Muscle layer of colon (tissue), 2 donors: ENCODE data around the gene PLEKHA6.

ENCODE experiments used
- H3K27ac ChIP-seq: one replicate; pipeline ENCODE4 v1.7.0; 2013; ENCODE audit warnings: low read depth, mild to moderate bottlenecking, low read length, moderate library complexity
- H3K27me3 ChIP-seq, 2 donors: one replicate each; pipeline ENCODE4 v1.7.0; 2013; ENCODE audit warnings: low read length in 2 of 2, mild to moderate bottlenecking in 2 of 2; ENCODE audit not compliant: insufficient read depth in 2 of 2, control insufficient read depth in 1 of 2
- H3K36me3 ChIP-seq: one replicate; pipeline ENCODE4 v1.7.0; 2013; ENCODE audit warnings: mild to moderate bottlenecking, low read length; ENCODE audit not compliant: insufficient read depth
- H3K4me1 ChIP-seq: one replicate; pipeline ENCODE4 v1.7.0; 2013; ENCODE audit warnings: mild to moderate bottlenecking, low read length; ENCODE audit not compliant: insufficient read depth
- H3K4me3 ChIP-seq, 2 donors: one replicate each; pipeline ENCODE4 v1.7.0; 2013; ENCODE audit warnings: low read length in 2 of 2, low read depth in 1 of 2, mild to moderate bottlenecking in 1 of 2, moderate library complexity in 1 of 2
- H3K9ac ChIP-seq: one replicate; pipeline ENCODE4 v1.7.0; 2013; ENCODE audit warnings: low read length
- H3K9me3 ChIP-seq: one replicate; pipeline ENCODE4 v1.7.0; 2013; ENCODE audit warnings: mild to moderate bottlenecking, low read length
- donor health status: abdominal sarcoma.
- donor health status: Adenocarcinoma of cecum.

The PLEKHA6 gene

DNA sequence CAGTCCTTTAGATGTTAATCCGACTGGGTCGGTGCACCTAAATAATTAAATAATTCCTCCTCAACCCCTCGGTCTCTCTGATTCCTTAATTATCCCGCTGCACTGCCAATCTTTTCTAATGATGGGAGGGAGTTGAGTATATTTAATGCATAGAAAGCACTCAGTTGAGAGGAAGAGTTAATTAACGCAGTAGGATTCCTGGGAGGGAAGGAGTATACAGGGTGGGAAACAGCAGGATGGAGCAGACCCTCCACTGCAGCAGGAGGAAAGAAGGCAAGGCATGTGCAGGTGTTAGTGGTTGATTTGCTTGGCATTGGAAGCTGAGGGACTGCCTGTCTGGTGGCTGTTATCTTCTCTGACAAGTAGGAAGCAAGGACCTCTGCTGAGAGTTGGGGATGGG lies 183.7 kb downstream of the PLEKHA6 start:
- Histone ChIP-seq H3K4me3 (no peak overlapping the region), H3K27ac (no peak overlapping the region), H3K36me3 (no peaks in the 10 kb centered on the region), H3K9me3 (no peaks in the 10 kb centered on the region), H3K27me3 (no peaks in the 10 kb centered on the region), H3K4me1 (no peaks in the 10 kb centered on the region), H3K9ac (no peak overlapping the region)

DNA sequence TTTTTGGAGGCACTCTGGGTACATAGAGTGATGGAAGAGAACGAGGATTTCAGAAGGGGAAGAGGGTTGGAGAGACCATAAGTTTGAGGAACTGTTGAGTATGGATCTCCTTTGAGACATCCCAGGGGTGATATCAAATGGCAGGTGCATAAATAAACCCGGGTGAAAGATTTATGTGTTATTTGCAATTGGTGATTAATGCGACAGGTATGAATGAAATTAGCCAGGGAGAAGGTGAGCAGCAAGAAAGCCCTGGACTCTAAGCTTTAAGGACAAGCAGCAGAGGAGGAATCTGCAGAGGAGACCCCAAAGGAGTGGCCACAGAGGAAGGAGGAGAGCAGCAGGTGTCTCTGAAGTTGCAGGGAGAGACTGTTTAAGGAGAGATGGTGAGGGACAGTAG lies 184.8 kb downstream of the PLEKHA6 start:
- Histone ChIP-seq H3K9ac (no peak overlapping the region), H3K27ac (no peak overlapping the region), H3K4me1 (no peaks in the 10 kb centered on the region), H3K4me3 (no peak overlapping the region), H3K9me3 (peaks cover 7% of the 10 kb centered on the region), H3K27me3 (no peaks in the 10 kb centered on the region), H3K36me3 (no peaks in the 10 kb centered on the region)

DNA sequence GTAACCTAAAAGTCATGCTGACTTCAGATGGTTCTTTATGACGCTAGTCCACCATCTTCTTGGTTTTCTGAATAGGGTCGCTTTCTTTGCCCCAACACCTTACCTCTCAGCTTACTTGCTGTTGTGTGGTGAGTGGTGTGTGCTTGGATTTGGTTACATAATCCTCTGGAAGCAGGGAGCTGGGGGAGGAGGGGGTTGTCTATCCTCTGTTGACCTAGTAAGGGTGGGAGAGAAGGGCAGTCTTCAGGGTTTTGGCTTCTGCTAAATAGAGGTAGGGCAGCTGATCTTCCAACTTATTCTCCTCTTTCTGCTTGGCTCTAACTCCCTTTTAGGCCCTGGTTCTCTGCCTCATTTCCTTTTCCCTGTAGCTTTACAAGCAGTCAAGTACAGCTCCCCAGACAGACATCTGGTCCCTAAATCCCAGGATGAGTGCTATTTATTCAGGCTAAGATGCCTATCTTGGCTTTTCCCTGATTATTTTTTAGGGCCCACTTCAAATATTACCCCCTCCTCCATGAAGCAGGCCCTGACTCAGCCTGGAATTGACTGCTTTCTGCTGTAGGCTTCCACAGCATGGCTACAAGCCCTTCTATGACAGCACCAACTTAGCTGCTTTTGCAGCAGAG lies 187.2 kb downstream of the PLEKHA6 start:
- Histone ChIP-seq H3K4me3 (no peak overlapping the region), H3K36me3 (no peaks in the 10 kb centered on the region), H3K27ac (no peak overlapping the region), H3K9ac (no peak overlapping the region), H3K27me3 (no peaks in the 10 kb centered on the region), H3K9me3 (peaks cover 16% of the 10 kb centered on the region), H3K4me1 (no peaks in the 10 kb centered on the region)

DNA sequence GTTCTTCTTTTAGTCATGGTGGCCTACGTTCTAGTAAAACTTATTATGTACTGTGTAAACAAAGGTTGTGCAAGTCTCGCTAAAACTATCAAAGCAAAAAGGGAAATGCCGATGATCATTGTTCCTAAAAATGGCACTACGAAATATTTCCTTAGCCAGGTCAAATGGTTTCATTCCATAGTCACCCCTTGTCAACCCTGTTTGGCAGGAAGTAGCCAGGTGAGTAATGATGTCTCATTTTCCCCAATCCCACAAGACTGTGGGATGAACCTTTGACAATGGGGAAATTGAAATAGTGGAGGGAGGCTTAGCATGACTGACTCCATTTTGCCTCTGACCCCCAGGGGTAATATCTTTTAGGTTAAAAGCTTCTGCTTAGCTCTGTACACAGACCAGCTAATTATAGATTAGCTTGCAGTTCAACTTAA lies 188.0 kb downstream of the PLEKHA6 start:
- H3K27me3 ChIP-seq, result no peaks in the 10 kb centered on the region
- no peak overlapping the region for H3K9ac ChIP-seq
- H3K9me3 ChIP-seq, result peaks cover 16% of the 10 kb centered on the region
- H3K4me1 ChIP-seq, result no peaks in the 10 kb centered on the region
- H3K27ac ChIP-seq, result no peak overlapping the region
- no peaks in the 10 kb centered on the region for H3K36me3 ChIP-seq
- H3K4me3 ChIP-seq, result no peak overlapping the region

DNA sequence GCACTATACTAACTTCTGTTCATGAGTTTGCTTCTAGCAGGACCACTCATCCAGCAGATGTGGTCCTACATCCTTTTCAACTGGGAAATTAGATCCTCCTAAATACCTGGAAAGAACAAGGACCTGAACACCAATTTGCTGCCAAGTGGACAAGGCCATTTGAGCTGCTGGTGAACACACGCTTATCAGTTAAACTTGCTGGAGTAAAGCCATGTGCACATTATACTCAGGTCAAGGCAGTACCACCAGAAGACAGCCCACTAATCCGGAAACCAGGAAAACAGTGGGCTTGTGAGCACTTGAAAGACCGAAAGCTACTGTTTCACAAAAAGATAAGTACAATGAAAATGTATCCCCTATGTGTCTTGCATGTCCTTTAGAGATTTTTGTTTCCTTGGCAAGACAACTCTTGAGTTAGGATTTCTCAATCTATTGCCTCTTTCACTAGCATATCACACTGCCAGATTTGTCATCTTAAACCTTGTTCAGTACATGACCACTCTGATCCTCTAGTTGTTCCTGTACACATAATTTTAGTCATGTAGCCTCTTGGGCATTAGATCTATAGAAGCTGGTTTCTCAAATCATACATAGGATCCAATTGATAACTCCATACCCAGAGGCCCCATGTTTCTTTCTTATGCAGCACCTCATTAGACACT lies 189.1 kb downstream of the PLEKHA6 start:
- H3K9me3 ChIP-seq, result peaks cover 16% of the 10 kb centered on the region
- H3K4me3 ChIP-seq, result no peak overlapping the region
- H3K27ac ChIP-seq, result no peak overlapping the region
- H3K4me1 ChIP-seq, result no peaks in the 10 kb centered on the region
- H3K9ac ChIP-seq, result no peak overlapping the region
- H3K27me3 ChIP-seq, result no peaks in the 10 kb centered on the region
- no peaks in the 10 kb centered on the region for H3K36me3 ChIP-seq

DNA sequence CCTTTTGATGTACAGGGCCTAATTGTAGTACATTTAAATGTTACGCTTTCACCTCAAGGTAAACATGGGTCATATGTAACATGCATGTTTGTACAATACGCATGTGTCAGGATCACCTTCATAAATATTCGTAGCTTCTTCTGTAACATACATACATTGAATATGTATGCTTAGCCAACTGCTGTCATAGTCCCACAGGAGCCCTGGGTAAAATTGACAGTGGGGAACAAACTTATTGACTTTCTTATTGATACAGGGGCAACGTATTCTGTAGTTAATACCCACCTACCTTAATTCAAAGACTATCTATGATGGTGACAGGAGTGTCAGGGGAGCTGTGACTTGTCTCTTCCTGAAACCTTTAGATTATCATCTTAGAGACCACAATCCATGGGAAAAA lies 189.9 kb downstream of the PLEKHA6 start:
- no peaks in the 10 kb centered on the region for H3K4me1 ChIP-seq
- peaks cover 16% of the 10 kb centered on the region for H3K9me3 ChIP-seq
- H3K27me3 ChIP-seq, result no peaks in the 10 kb centered on the region
- H3K36me3 ChIP-seq, result no peaks in the 10 kb centered on the region
- H3K4me3 ChIP-seq, result no peak overlapping the region
- H3K9ac ChIP-seq, result no peak overlapping the region
- H3K27ac ChIP-seq, result no peak overlapping the region
